HG03280 (cell line): ENCODE measurements around the gene IQCE.

Experiments used
- ATAC-seq: cut with Tn5 transposase; IDR thresholded peaks from one replicate; pipeline ENCODE4 v1.9.1; 2021; ENCODE audit warnings: mild to moderate bottlenecking, moderate library complexity; ENCODE audit not compliant: unreplicated experiment

The IQCE gene

DNA sequence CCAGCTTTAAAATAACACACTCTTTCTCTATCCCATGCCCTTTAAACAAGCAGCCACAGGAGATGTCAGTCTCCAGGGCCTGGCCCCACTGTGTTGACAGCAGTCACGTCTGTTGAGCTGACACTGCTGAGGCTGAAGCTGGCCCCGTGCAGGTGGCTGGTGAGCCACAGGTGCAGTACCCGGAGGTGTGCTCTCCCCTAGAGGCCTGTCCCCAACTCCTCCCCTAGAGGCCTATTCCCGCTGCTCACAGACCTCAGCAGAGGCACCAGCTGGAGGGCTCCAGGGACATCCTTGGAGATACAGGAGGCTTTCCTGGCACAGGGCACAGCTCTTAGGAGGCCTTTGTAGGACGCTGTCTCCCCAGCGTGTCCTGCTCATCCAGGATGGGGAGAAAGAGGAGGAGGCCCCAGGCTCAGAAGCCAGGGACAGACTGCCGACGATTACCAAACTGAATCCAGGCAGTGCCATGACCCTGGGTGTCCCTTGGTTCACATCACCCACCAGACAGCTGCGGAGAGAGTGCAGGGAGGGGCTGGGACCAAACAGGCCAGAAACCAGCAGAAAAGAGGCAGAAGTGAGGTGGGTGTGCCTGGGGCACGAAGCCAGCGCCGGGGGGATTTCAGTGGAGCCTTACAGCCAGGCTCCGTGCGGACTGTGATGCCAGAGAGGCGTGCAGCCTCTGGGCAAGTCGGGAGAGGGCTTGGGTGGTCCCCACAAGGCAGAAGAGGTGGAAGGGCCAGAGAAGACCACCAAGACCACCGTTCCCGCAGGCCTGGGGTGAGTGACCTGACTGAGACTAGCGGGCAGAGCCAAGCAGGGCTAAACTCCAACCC lies 54.5 kb downstream of the IQCE start:
- no peak for ATAC-seq

DNA sequence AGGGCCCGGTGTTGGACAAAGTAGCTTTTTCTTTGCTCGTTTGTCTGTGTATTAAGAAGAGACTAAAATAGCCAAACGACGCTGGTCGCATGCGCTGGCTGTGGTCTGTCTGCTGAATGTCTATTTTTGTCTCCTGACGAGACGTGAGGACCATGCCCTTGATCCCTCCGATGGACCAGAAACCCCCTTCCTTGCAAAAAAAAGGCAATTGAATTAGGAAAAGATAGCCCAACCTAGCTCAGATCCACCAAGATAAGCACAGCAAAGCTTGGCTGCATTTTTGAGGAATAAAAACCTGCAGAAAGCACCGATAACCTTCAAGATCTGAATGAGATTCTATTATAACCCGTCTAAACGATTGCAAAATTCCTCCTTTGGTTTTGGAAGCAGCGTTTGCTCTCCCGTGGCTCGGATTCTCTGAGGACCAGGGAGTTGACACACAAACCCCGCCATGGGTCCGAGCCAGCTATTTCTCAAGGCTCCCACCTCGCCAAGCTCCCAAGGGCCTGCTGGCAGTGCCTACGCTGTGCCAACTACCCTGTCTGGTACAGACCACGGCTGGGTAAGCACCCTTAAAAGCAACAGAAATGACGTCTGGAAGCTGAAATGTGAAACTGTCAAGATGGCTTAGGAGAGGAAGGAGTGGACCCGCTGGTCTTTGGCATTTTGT lies 55.3 kb downstream of the IQCE start:
- no peak for ATAC-seq

DNA sequence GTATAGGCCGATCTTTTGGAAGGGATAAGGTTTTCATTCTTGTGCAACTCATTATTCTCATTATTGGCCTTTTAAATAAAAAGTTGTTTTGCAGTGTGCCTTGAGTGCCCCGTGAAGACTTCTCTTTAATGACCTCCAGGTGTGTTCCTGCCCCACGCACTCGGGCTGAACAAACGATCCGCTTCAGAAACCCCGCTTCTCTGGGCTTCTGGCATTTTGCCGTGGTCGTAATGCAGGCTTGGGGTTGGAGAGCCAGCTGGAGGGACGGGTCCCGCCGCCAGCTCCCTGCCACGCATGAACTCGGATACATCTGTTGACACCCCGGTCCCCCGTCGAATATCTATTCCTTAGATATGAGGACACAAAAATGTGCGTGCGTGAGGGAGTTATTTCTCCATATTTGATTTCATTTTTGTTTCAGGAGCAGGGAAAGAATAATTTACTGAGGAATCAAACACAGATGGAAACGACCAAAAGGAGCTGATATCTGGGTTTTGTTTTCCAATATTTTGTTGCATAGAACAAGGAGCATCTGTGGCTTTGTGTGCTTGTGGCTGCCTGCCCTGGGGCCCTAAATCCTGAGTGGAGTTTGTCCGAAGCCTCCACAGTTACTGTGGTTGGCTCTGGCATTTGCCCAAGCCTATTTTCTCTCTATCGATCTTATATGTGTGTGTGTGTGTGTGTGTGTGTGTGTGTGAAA lies 56.0 kb downstream of the IQCE start:
- ATAC-seq: no peak

DNA sequence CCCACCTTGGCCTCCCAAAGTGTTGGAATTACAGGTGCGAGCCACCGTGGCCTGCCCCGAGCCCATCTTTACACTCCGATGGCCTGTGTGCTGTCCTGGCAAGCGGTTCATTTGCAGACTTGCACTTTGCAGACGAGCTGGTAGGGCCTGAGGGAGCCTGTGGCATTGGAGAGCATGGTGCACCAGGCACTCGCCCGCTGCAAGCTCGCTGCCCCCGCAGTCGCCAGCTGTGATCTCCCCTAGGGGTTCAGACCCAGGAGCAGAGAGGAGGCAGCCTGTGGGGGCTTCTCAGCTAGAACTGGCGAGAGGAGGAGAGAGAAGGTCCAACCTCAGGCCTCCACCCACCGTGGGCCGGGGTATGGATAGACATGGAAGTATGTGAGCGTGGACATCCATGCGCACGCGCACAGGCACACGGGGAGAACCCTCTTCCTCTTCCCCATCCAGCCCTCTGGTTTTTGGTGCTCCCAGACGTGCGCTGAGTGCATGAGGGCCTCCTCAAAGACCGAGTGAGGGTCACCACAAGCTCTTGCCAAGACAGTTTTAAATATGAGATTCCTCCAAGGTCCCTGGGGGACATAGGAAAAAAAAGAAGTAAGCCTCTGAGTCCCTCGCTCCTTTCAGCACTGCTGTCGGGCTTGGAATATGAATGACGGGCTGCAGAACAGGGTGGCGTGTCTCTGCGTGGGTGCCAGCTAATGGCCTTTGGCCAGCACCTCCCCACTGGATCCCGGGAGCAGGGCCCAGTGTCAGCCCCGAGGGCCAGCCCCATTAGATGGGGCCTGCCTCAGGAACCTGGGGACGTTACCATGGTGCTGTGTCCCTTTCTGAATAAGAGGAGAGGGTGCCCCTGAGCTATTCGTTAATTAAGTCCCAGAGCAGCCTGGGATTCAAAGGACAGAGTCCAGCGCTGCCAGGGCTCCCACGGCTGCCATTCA lies 57.9 kb downstream of the IQCE start:
- no peak for ATAC-seq

DNA sequence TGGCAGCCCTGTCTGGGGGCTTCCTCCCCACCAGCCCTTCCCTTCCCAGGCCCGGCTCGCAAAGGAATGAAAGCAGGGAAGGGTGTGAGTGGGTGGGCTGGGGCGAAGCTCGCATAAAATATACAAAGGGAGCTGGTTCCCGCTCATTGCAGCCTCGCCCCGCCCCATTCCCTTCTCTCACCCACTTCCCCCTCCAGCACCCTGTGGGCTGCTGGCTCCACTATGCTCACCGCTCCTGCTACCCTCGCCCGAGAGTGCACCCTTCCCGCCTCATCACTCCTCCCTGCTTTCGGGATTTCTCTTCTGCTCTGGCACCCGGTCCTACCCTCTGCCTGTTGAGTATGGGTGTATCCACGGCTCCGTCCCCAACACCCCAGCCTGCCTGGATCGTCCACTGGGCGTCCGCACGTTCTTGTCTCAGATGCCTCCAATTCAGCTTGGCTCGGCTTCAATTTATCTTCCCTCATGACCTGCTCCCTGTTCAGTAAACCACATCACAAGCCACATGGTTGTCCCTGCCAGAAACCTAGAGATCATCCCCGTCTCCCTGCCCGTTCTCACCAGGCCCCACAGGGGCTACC lies 58.6 kb downstream of the IQCE start:
- no peak for ATAC-seq

DNA sequence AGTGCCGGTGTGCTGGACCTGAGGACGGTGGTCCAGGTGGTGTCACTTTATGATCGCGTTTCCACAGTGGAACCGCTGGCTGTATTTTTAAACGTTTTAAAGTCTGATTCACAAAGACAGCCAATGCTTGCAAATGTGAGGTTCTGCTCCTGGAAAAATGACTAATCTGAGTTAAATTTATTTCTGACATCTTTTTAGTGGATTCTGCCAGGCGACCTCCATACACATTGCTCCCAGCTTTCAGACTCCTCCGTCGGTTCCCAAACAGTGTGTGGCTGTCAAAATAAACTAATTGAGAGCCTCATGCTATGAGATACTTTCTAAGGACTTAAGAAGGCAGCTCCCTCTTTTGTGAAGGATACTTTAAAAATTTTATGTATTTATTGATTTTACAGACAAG lies 60.3 kb downstream of the IQCE start:
- no peak for ATAC-seq

DNA sequence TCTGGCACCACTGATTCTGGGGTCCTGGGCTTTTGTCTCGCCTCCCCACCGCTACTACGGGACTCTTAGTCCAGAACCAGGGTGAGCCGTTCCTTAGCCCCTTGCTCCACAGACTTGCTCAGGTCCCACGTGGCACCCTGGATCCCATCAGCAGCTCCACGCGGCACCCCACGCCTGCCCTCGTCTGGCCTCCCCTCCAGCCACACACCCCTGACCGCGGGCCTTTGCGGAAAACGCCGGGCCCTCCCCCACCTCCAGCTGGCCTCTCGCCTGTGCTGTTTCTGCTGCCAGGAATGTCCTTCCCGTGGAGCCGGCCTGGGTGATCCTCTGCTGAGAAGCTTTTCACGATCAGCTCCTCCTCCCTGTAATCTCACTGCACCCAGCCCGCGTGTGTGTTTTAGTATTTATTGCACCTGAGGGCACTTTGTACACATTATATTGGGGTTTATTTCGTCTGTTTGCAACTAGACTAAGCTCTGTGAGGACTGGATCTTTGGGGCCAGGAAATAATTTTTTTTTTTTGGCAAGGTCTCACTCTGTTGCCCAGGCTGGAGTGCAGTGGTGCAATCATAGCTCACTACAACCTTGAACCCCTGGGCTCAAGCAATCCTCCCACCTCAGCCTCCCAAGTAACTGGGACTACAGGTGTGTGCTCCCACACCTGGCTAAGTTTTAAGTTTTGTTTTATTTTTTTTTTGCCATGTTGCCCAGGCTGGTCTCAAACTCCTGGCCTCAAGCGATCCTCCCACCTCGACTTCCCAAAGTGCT lies 62.5 kb downstream of the IQCE start:
- ATAC-seq: no peak

DNA sequence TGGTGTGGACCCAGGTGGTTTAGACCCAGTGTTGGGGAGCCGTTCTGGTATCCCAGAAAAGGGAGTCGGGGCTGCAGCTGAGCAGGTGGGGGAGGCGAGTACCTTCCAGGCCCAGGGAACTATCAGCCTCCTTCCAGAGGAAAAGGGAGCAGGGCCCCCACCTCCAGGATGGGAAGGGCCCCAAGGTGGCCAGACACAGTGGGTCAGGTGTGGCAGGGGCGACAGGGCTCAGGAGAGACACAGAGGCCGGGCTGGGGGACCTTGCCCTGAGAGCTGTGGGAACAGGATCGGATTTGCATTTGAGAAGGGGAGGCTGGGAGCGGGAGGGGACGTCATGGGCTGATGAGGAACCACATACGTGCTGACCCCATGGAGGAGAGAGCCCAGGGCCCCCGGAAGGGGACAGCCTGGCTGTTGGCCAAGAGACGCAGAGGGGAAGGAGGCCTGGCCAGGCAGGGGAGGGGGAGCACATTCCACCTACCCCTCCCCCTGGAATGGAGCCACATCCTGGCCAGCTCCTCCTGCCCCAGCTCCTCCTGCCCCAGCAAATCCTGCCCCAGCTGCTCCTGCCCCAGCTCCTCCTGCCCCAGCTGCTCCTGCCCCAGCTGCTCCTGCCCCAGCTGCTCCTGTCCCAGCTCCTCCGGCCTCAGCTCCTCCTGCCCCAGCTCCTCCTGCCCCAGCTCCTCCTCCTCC lies 63.3 kb downstream of the IQCE start:
- ATAC-seq: no peak

DNA sequence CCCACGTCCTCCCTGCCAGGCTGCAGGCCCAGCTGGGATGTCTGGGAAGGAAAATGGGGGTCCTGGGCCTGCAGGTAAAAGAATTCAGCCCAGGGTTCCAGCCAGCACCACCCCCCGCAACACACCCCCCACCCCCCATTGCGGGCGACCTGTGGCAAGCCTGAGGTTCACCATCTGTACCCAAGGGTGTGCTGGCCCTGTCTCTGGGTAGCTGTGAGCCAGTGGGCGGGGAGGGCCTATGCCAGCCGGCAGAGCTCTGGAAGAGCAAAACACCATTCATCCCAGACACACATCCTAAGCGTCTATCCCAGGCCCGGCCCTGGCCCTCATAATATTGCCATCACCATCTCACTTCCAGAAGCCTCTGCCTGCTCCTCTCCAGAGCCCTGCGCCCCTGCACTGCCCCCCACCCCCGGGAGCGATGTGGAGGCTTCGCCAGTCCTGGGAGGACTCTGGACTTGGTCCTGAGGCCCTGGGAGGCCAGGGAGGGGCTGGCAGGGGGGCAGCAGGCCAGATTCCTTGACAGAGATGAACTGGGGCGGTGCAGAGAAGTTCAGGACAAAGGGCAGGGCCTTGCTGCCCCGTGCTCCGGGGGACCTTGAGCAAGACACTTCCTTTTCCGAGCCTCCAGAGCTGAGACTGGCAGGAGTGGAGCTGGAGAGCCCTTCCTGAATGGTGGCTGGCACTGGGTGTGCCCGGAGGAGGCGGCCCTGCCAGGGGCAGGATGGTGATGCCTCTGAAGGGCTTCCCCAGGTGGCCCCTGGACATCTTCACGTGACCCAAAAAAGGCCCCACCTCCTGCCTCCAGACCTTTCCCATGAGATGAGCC lies 64.3 kb downstream of the IQCE start:
- ATAC-seq: no peak

DNA sequence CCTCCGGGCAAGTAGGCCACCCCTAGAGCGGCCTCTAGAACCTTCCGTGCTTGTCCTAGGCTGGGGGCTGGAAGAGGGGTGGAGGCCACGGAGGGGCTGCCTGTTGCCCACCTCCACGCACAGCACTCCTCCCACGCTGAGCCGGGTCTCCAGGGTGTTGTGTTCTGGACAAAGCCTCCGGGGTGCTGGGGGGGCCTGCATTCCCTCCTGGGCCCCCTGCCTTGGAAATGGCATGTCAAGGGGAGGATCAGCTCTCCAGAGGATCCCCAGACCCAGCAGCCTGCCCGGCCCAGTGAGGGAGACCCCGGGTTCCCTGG lies 64.9 kb downstream of the IQCE start:
- ATAC-seq: no peak

DNA sequence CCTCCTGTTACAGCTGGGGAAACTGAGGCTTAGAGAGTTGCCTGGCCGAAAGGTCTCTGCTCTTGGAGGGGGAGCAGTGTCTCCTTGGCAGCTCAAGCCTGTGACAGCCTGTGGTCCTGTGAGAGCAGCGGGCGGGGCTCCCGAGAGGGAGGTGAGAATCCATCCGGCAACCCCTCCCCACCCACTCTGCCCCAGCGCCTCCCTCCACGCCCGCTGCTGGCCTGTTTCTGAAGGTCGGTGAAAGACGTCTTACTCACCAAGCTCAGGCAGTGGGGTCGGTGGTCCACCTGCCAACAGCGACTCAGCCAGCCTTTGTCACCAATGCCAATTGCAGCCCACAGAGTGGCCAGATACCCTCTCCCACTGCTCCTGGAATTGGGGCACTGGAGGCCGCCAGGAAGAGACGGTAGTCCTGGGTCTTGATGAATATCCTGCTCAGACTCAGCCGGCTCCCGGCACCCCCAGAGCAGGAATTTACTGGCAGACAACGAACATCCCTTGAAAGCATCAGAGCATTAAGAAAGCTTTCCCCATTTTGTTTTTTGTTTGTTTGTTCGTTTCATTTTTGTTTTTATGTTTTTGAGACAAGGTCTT lies 65.6 kb downstream of the IQCE start:
- no peak for ATAC-seq

DNA sequence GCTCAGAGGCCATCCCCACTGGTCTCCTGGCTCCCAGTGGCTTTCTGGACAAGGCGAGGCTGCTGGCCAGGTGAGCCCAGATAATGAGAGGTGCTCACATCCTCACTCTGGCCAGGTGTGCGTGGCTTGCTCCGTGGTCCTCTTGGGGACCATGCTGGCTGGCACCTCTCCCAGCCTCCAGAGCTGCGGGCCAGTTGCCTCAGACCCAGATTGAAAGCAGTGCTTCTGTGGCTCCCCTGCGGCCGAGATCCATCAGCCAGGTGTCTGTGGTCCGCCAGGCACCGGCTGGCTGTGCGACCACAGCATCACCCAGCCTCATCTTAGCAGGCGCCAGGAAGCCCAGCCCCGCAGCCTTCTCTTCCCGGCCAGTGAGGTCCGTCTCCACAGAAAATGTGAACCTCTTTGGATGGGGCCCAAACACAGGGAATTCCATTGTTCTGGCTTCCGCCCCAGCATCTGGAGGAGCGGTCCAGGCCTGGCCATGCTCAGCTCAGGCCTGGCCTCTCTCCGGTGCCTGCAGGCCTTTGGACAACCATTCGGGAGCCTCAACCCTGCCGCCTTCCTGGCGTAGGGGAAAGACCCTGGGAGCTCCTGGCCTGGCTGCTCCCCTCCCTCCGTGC lies 67.8 kb downstream of the IQCE start:
- no peak for ATAC-seq

DNA sequence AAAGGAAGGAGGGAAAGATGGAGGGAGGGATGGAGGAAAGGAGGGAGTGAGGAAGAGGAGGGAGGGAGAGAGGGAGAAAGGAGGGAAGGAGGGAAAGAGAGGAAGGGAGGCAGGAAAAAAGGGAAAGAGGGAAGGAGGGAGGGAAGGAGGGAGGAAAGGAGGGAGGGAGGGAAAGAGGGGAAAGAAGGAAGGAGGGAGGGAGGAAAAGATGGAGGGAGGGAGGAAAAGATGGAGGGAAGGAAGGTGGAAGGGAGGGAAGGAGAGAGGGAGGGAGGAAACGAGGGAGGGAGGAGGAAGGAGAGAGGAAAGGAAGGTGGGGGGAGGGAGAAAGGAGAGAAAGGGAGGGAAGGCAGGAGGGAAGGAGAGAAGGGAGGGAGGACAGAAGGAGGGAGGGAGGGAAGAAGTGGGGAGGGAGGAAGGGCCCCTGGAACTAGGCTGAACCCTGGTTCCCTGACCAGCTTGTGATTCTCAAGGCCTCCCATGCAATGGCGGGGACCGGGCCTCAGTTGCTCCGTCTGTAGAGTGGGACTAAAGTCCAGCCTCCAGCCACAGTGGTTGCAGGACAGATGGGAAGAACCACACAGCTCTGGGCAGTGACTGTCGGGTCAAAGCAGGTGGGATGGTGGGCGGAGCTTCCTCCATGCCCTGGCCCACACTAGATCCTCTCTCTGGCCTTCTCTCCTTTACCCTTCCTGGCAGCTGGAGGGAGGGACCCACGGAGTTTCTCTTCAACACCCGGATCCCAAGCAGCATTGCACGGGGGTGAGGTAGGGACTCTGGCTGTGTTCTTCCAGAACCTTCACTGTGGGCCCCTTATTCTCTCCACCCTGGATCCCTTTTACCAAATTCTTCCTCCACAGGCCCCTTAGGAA lies 68.7 kb downstream of the IQCE start:
- no peak for ATAC-seq

DNA sequence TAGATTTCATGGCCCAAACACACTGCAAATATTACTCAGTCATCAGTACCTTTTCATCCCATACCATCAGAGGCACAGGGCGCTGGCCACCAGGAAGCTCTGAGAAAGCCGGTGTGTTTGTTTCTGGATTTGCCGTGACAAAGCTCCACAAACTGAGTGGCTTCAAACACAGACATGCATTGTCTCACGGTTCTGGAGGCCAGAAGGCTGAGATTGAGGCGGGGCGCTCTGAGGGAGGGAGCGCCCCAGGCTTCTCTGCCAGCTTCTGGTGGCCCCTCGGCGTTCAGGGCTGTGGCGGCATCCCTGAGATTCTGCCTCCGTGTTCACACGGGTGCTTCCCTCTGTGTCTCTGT lies 69.3 kb downstream of the IQCE start:
- ATAC-seq: no peak

DNA sequence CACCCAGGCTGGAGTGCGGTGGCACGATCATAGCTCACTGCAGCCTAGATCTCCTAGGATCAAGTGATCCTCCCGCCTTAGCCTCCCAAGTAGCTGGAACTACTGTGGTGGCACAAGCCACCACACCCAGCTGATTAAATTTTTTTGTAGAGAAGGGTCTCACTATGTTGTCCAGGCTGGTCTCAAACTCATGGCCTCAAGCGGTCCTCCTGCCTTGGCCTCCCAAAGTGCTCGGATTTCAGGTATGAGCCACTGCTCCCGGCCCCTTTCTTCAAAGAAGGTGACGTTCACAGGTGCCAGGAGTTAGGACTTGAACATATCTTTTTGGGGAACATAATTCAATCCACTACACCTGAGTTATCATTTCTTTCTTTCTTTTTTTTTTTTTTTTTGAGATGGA lies 70.1 kb downstream of the IQCE start:
- ATAC-seq: no peak

DNA sequence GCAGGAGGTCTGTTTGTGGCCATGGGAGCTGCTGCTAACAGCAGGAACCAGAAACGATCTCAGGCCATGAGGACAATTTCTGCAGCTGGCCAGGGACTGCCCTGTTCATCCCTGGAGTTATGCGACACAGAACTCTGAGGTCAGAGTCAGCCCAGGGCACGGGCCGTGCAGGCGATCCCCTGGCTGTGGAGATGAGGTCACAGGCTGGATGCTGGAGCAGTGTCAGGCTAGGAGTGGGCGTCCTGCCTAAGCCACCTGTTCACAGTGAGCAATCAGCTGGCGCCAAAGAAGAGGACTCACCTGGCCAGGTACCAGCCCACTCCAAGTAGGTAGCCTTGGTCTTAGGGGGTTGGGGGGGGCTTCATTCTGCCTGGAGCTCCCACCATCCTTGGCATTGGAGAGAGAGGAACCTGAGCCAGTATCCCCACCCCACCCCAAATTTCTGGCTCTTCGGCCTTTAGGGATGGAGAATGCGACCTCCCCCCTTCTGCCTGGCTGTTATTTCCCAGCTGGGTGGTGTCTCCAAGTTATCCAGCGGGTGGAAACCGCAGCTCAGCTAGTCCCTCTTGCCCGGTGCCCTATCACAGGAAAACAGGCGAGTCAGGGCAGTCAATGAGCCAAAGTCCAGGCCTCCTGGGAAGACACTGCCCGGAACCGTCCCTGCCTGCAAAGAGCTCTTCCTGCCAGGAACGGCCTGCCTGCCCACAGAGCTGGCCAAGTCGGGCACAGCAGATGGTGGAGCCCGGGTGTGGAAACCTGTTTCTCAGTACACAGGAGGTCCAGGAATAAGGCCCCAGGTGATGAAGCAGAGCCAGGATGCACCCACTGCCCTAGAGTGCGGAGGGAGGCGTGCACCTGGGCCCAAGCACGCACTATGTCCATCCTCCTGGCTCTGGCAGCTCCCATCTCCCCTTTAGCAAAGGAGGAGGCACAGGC lies 71.2 kb downstream of the IQCE start:
- no peak for ATAC-seq
